T-helper 1 cell (primary cell): ENCODE results near the gene VWA8.
A peak's percentile ranks its signal among the peaks of the same experiment; 100 is the strongest.
"Not testable (repeated sequence)": the region's sequence is repeated elsewhere in the genome, so short reads cannot be mapped to it uniquely, and the experiment has no call there.

Experiments
- DNase-seq, 5 donors: peaks; one replicate each; pipeline ENCODE4 v3.0.0-alpha.2; 2012 to 2020

The VWA8 gene

GRCh38 chr13:41848435-41849255, 112.3 kb downstream of the VWA8 start:
- no peak for DNase-seq

- no peak for DNase-seq
Measured at GRCh38 chr13:41847216-41847615, 113.7 kb downstream of the VWA8 start.

GRCh38 chr13:41842036-41842620, 118.8 kb downstream of the VWA8 start:
- no peak for DNase-seq

GRCh38 chr13:41837629-41838028, 123.3 kb downstream of the VWA8 start:
- DNase-seq, result no peak

GRCh38 chr13:41835871-41836270, 125.0 kb downstream of the VWA8 start:
- no peak for DNase-seq

- not testable (repeated sequence) for DNase-seq
Measured at GRCh38 chr13:41834697-41835096, 126.2 kb downstream of the VWA8 start.

GRCh38 chr13:41833831-41834230, 127.1 kb downstream of the VWA8 start:
- no peak for DNase-seq

GRCh38 chr13:41833201-41833600, 127.7 kb downstream of the VWA8 start:
- DNase-seq, result no peak

- DNase-seq, result no peak
Measured at GRCh38 chr13:41827507-41828213, 133.2 kb downstream of the VWA8 start.

GRCh38 chr13:41825691-41826090, 135.2 kb downstream of the VWA8 start:
- no peak for DNase-seq

GRCh38 chr13:41823476-41823875, 137.4 kb downstream of the VWA8 start:
- no peak for DNase-seq

- DNase-seq, result no peak
Measured at GRCh38 chr13:41822560-41822959, 138.3 kb downstream of the VWA8 start.

GRCh38 chr13:41821238-41821594, 139.7 kb downstream of the VWA8 start:
- no peak for DNase-seq

- no peak for DNase-seq
Measured at GRCh38 chr13:41820581-41821237, 140.2 kb downstream of the VWA8 start.

- DNase-seq, result no peak
Measured at GRCh38 chr13:41816057-41816456, 144.9 kb downstream of the VWA8 start.

- DNase-seq, result no peak
Measured at GRCh38 chr13:41813426-41813825, 147.5 kb downstream of the VWA8 start.

- peak in 1 of 5 donors; percentile 3 for DNase-seq
Measured at GRCh38 chr13:41812851-41813250, 148.1 kb downstream of the VWA8 start.

- no peak for DNase-seq
Measured at GRCh38 chr13:41812237-41812636, 148.7 kb downstream of the VWA8 start.

GRCh38 chr13:41811588-41812021, 149.3 kb downstream of the VWA8 start:
- no peak for DNase-seq

GRCh38 chr13:41809962-41810361, 150.9 kb downstream of the VWA8 start:
- DNase-seq, result no peak

GRCh38 chr13:41803445-41803735, 157.5 kb downstream of the VWA8 start:
- not testable (repeated sequence) for DNase-seq

- DNase-seq, result no peak
Measured at GRCh38 chr13:41802684-41803444, 158.0 kb downstream of the VWA8 start.
